KOPT-K1 (cell line): Measurements from ENCODE around the gene CLK3.

Experiments
- H3K27ac ChIP-seq: fragments of 200-600 bp; sonication (generic); 2 replicates; pipeline ENCODE4 v1.5.1; 2016; ENCODE audit warnings: antibody characterized with exemption, mild to moderate bottlenecking, low read depth, low read length; ENCODE audit not compliant: poor library complexity, severe bottlenecking
- H3K36me3 ChIP-seq: fragments of 200-600 bp; sonication (generic); 2 replicates; pipeline ENCODE4 v1.5.1; 2017; ENCODE audit warnings: antibody characterized with exemption, mild to moderate bottlenecking, low read length, moderate library complexity; ENCODE audit not compliant: insufficient read depth
- H3K9me3 ChIP-seq: fragments of 200-600 bp; sonication (generic); 2 replicates; pipeline ENCODE4 v1.5.1; 2017; ENCODE audit warnings: antibody characterized with exemption, low read length, mild to moderate bottlenecking; ENCODE audit not compliant: insufficient read depth, poor library complexity, severe bottlenecking

The CLK3 gene

DNA sequence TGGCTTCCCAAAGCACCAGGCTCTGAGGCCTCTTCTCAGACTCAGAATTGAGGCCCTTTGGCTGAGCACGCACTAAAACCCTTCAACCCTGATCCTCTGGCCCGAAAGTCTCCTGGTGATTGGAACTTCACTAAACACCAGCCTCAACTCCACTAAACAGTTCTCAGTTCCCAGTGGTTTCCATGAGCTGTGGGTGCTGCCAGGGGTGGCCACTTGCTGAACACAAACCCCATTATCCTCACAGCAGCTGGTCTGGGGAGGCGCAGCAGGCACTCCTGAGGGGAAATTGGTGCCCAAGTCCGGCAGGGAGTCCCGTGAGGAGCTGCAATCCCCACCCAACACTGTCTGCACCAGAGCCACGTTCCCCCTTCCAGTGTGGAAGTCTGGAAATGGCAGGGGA, 3.8 kb upstream of the CLK3 start:
- Histone ChIP-seq H3K27ac (no peak overlapping the region), H3K36me3 (no peaks in the 10 kb centered on the region), H3K9me3 (no peaks in the 10 kb centered on the region)

GRCh38 chr15:74612677-74613076, 3.0 kb upstream of the CLK3 start:
- H3K9me3 ChIP-seq = no peaks in the 10 kb centered on the region
- H3K36me3 ChIP-seq = peaks cover under 1% of the 10 kb centered on the region; the same call in 1 of the 2 replicates
- H3K27ac ChIP-seq = no peak overlapping the region

- H3K9me3 ChIP-seq = no peaks in the 10 kb centered on the region
- H3K36me3 ChIP-seq = peaks cover 6% of the 10 kb centered on the region; the same call in 1 of the 2 replicates
- no peak overlapping the region for H3K27ac ChIP-seq
Measured at GRCh38 chr15:74613089-74613952, 2.3 kb upstream of the CLK3 start.

DNA sequence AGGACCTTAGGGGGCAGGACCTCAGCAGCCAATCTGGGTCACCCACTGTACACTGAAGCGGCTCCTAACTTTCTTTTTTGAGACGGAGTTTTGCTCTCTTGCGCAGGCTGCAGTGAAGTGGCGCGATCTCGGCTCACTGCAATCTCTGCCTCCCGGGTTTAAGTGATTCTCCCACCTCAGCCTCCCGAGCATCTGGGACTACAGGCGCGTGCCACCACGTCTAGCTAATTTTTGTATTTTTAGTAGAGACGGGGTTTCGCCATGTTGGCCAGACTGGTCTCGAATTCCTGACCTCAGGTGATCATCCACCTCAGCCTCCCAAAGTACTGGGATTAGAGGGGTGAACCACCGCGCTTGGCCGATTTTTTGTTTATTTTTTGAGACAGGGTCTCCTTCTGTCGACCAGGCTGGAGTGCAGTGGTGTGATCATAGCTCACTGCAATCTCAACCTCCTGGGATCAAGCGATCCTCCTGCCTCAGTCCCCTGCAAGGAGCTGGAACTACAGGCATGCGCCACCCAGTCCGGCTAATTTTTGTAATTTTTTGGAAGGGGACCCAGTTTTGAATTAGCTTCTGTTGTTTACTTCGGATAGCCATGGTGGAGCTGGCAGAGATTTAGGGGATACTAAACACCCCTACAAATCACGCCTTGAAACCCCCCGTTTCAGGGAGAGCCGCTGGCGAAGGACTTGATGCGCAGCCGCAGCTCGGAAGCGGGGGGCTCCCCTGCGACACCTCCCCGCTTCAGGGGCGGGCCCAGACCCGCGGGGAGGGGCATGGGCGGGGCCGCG, 1.5 kb upstream of the CLK3 start:
- Histone ChIP-seq H3K9me3 (no peaks in the 10 kb centered on the region), H3K27ac (peak overlapping the region; percentile 89), H3K36me3 (peaks cover 14% of the 10 kb centered on the region)

DNA sequence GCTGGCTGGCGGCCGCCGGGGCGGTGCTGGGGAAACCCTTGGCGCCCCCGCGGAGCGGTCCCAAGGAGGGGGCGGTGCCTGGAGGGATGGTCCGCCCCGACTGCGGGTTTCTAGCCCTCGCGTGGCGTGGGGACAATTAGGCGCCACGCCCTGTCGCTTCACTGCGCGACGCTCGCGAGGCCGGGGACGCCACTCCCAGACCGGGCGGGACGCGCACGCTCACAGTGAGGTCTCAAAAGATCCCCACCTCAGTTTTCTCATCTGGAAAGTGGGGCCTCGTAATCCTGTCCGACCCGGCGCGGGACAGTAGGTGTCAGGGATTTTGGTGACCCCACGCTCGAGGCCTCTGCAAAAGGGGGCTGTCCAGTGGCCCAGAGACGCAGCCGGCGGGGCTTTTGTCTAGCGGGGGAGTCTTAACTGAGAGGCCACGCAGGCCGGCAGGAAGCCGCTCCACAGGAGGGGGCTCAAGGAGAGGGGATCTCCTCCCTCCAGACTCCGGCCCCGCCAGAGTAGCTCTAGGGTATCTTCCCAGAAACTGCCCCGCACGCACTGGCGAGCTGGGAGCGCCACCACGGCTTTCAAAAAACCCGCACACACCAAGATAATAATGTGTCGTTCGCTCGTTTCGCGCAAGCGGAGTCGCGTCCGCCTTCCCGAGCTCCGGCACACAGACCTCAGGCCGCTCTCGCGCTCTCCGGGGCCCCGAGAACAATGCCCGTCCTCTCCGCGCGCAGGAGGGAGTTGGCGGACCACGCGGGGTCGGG, 710 bp upstream of the CLK3 start:
- Histone ChIP-seq H3K9me3 (no peaks in the 10 kb centered on the region), H3K36me3 (peaks cover 22% of the 10 kb centered on the region), H3K27ac (peak overlapping the region; percentile 89)

GRCh38 chr15:74616366-74616939, 817 bp downstream of the CLK3 start:
- Histone ChIP-seq H3K27ac (peak overlapping the region; percentile 89), H3K36me3 (peaks cover 37% of the 10 kb centered on the region), H3K9me3 (no peaks in the 10 kb centered on the region)

DNA sequence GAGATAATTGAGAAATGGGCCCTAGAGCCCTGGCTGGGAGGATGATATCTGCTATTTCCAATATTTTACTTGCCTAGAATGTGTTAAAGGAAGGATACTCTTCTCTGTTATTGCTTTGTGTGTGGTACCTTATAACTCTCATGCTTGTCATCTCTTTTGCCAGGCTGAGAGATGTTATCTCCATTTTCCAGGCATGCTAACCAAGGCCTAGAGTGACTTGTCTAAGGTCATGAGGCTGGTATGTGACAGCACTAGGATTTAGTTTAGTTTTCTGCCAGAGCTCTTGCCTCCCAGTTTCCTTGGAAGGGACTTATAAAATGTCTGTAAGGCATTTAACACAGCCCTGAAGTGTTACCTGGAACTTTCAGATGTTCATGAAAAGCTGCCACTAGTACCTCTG, 1.4 kb downstream of the CLK3 start:
- peak overlapping the region; percentile 89 for H3K27ac ChIP-seq
- H3K9me3 ChIP-seq = no peaks in the 10 kb centered on the region
- H3K36me3 ChIP-seq = peaks cover 43% of the 10 kb centered on the region

GRCh38 chr15:74618841-74619596, 3.4 kb downstream of the CLK3 start:
- Histone ChIP-seq H3K9me3 (no peaks in the 10 kb centered on the region), H3K36me3 (peaks cover 63% of the 10 kb centered on the region), H3K27ac (no peak overlapping the region)

DNA sequence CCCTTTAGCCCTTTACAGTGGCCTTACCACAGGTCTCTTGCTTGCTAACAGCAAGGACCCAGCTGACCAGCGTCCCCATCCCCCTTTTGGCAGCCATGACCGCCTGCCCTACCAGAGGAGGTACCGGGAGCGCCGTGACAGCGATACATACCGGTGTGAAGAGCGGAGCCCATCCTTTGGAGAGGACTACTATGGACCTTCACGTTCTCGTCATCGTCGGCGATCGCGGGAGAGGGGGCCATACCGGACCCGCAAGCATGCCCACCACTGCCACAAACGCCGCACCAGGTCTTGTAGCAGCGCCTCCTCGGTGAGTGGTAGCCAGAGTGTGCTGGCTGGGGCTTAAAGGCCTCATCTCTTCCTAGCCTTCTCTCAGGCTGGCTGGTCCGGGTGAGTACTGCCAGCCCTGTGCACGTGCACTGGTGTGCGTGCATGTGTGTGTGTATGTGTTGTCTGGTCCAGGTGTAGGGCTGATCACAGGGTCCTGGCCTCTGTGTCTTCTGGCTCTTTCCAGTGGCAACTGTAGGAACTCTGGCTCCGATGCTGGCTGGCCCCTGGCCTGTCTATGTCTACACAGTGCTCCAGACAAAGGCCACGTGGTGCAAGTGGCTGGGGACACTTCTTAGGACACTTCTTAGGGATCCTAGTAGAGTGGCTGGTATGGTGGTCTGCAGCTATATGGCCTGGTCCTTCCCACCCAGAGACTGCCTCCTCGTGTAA, 4.4 kb downstream of the CLK3 start:
- Histone ChIP-seq H3K36me3 (peaks cover 74% of the 10 kb centered on the region), H3K27ac (no peak overlapping the region)

GRCh38 chr15:74620636-74621545, 5.3 kb downstream of the CLK3 start:
- Histone ChIP-seq H3K27ac (no peak overlapping the region), H3K9me3 (no peaks in the 10 kb centered on the region), H3K36me3 (peaks cover 82% of the 10 kb centered on the region)

More for the DNA sequence above, 4.4 kb downstream of the CLK3 start:
- no peaks in the 10 kb centered on the region for H3K9me3 ChIP-seq

DNA sequence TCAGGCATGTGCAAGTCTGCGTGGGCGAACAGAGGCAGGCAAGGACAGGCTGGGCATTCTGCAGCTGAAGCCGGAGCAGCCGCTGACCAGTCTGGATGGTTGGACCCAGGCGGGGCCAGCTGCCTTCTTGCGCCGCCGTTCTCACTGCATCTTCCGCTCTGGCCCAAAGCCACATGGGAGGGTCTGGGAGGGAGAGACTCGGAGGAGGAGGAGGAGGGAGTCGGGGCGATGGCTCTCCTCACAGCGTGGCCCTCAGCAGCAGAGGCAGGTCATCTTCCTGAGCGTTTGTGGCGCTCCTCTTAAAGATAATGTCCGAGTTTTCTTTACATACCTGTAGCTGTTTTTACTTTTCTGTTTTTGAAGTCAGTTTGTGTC, 5.9 kb downstream of the CLK3 start:
- H3K27ac ChIP-seq = no peak overlapping the region
- no peaks in the 10 kb centered on the region for H3K9me3 ChIP-seq
- H3K36me3 ChIP-seq = peaks cover 88% of the 10 kb centered on the region

- H3K9me3 ChIP-seq = no peaks in the 10 kb centered on the region
- H3K36me3 ChIP-seq = peaks cover 92% of the 10 kb centered on the region
- no peak overlapping the region for H3K27ac ChIP-seq
Measured at GRCh38 chr15:74621936-74622335, 6.3 kb downstream of the CLK3 start.

DNA sequence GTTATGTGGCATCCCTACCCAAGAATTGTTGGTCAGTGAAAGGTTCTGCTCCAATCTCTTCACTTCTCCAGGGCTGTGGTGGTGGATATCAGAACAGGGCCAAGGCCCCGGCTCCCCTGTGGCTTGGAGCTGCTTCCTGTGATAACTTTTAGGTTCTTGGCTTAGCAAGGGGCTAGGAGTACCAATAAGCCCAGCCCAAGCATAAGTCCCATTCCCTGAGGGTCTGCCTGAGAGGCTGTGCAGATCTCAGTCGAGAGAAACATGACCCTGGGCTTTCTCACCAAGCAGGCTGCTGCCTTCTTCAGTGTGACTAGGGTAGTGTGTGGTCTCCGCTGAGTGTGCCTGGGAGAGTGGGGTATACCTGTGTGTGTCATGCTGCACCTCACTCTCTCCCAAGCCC, 7.1 kb downstream of the CLK3 start:
- peaks cover 99% of the 10 kb centered on the region for H3K36me3 ChIP-seq
- H3K27ac ChIP-seq = no peak overlapping the region
- no peaks in the 10 kb centered on the region for H3K9me3 ChIP-seq
